Measurements from ENCODE around the gene ZHX3. TPM values are rescaled to one million over a fixed set of nuclear protein-coding genes. Genes with fewer than 3 reads are reported as not detected.

The ZHX3 gene
- total RNA-seq, 2 donors from 2014 or later = 10.9 to 11.9 TPM

DNA sequence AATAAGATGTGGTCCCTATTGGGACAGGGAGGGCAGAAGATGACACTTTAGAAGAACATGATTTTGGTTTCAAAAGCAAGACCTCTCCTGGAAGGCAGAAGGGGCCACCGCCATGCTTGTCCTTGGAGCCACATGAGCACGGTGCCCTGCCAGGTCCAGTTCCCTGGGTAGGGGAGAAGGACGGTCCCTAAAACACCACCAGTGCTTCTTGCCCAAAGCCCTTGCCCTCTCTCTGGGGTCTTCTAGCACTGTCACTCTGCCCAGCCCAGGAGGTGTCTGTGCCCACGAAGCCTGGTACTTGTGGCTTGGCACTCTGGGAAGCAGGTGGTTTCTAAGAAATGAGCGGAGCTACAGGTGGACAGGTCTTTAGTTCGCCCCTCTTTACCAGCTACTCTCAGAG, 134.1 kb downstream of the ZHX3 start:
- Histone ChIP-seq H3K36me3 (replicated peaks in 1 of 2; ENCODE audit: insufficient read depth in 1 of 2, low read depth in 2 of 2) (no peaks in the 10 kb centered on the region), H3K4me1 (no peaks in the 10 kb centered on the region), H3K4me3 (no peak overlapping the region), H3K9me3 (no peaks in the 10 kb centered on the region), H3K27ac (no peak overlapping the region), H3K27me3 (no peaks in the 10 kb centered on the region)
- DNase-seq (no peak), ATAC-seq (no peak)
- intact Hi-C loops (cut with DNase I) = no loop called here
- 93 to 95% methylated on average over 6 of the region's 6 CpGs for WGBS, 2 donors
- TF ChIP-seq POLR2A (IDR thresholded peaks at IDR 0.05) = no peak
- TF ChIP-seq, protein P1, sequence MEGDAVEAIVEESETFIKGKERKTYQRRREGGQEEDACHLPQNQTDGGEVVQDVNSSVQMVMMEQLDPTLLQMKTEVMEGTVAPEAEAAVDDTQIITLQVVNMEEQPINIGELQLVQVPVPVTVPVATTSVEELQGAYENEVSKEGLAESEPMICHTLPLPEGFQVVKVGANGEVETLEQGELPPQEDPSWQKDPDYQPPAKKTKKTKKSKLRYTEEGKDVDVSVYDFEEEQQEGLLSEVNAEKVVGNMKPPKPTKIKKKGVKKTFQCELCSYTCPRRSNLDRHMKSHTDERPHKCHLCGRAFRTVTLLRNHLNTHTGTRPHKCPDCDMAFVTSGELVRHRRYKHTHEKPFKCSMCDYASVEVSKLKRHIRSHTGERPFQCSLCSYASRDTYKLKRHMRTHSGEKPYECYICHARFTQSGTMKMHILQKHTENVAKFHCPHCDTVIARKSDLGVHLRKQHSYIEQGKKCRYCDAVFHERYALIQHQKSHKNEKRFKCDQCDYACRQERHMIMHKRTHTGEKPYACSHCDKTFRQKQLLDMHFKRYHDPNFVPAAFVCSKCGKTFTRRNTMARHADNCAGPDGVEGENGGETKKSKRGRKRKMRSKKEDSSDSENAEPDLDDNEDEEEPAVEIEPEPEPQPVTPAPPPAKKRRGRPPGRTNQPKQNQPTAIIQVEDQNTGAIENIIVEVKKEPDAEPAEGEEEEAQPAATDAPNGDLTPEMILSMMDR (IDR thresholded peaks at IDR 0.05) = no peak

- intact Hi-C loops (cut with DNase I) = no loop called here
- ATAC-seq = no peak
- Histone ChIP-seq H3K9me3 (no peaks in the 10 kb centered on the region), H3K36me3 (replicated peaks in 1 of 2; ENCODE audit: insufficient read depth in 1 of 2, low read depth in 2 of 2) (no peaks in the 10 kb centered on the region), H3K27ac (no peak overlapping the region), H3K4me1 (no peaks in the 10 kb centered on the region), H3K27me3 (no peaks in the 10 kb centered on the region), H3K4me3 (no peak overlapping the region)
- 89 to 92% methylated on average over 8 to 10 of the region's 10 CpGs for whole genome bisulfite sequencing, 2 donors
- TF ChIP-seq, protein P1 (IDR thresholded peaks at IDR 0.05) = no peak
- no peak for TF ChIP-seq POLR2A (IDR thresholded peaks at IDR 0.05)
- no peak for DNase-seq
These were observed 135.0 kb downstream of the ZHX3 start for GRCh38 chr20:41182296-41183212.

DNA sequence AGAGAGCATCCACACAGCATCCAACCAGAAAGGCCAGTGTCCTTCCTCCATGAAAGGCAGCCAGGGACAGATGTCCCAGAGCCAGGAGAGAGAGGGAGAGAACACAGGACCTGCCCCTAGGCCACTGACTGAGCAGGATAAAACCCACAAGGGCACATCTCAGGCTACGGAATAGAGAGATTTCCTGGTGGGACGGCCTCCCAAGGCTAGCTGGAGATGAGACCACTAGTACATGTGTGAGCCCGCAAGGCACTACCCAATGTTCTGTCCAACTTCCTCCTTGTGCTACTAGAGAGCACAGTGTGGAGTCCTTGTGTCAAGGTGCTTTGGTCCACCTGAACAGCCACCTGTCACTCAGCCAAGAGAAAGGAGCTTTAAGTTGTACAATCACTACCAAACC, 136.0 kb downstream of the ZHX3 start:
- TF ChIP-seq, protein P1 (IDR thresholded peaks at IDR 0.05) = no peak
- TF ChIP-seq POLR2A (IDR thresholded peaks at IDR 0.05) = no peak
- 87 to 95% methylated on average over 2 to 3 of the region's 3 CpGs for WGBS, 2 donors
- H3K9me3 ChIP-seq = no peaks in the 10 kb centered on the region
- no peak overlapping the region for H3K27ac ChIP-seq
- no peaks in the 10 kb centered on the region for H3K27me3 ChIP-seq
- no peak for ATAC-seq
- H3K4me1 ChIP-seq = no peaks in the 10 kb centered on the region
- no peaks in the 10 kb centered on the region for H3K36me3 ChIP-seq (replicated peaks in 1 of 2; ENCODE audit: insufficient read depth in 1 of 2, low read depth in 2 of 2)
- no peak overlapping the region for H3K4me3 ChIP-seq
- intact Hi-C loops (cut with DNase I) = no loop called here
- DNase-seq = no peak

- no peak for ATAC-seq
- no peak for DNase-seq
- Histone ChIP-seq H3K4me3 (no peak overlapping the region), H3K4me1 (no peaks in the 10 kb centered on the region), H3K27me3 (no peaks in the 10 kb centered on the region), H3K36me3 (replicated peaks in 1 of 2; ENCODE audit: insufficient read depth in 1 of 2, low read depth in 2 of 2) (no peaks in the 10 kb centered on the region), H3K27ac (no peak overlapping the region), H3K9me3 (no peaks in the 10 kb centered on the region)
- intact Hi-C loops (cut with DNase I) = no loop called here
- no peak for TF ChIP-seq POLR2A (IDR thresholded peaks at IDR 0.05)
- TF ChIP-seq, protein P1 (IDR thresholded peaks at IDR 0.05) = no peak
- WGBS, 2 donors = 91 to 92% methylated on average over 5 to 6 of the region's 6 CpGs
These were observed 136.8 kb downstream of the ZHX3 start for GRCh38 chr20:41180599-41181333.
